Activated T-cell treated with anti-CD3 and anti-CD28 coated beads, Interleukin-2, amount 50 U/mL, for 4 hours (primary cell): Measurements from ENCODE around the gene PHLDB1. TPM values are rescaled to one million over a fixed set of nuclear protein-coding genes. Genes with fewer than 3 reads are reported as not detected.
A peak's percentile ranks its signal among the peaks of the same experiment; 100 is the strongest.
"Not testable (repeated sequence)": the region's sequence is repeated elsewhere in the genome, so short reads cannot be mapped to it uniquely, and the experiment has no call there.

Experiments used
- ATAC-seq, 2 donors: fragments of 200-7000 bp; cut with Tn5 transposase; one replicate each; pipeline ENCODE4 v1.10.0; 2021
- DNase-seq: peaks from one replicate; pipeline ENCODE4 v3.0.0-alpha.2; 2020
- H3K27me3 Mint-ChIP-seq: one replicate; pipeline ENCODE4 v1.8.0; 2021; ENCODE audit warnings: low read depth, mixed read lengths
- H3K36me3 Mint-ChIP-seq: one replicate; pipeline ENCODE4 v1.8.0; 2022; ENCODE audit warnings: mixed read lengths; ENCODE audit not compliant: insufficient read depth
- H3K4me1 Mint-ChIP-seq: one replicate; pipeline ENCODE4 v1.8.0; 2021; ENCODE audit warnings: low read depth, mixed read lengths
- H3K4me3 Mint-ChIP-seq: one replicate; pipeline ENCODE4 v1.8.0; 2021; ENCODE audit warnings: mild to moderate bottlenecking, moderate library complexity, mixed read lengths
- H3K9me3 Mint-ChIP-seq: one replicate; pipeline ENCODE4 v1.8.0; 2021; ENCODE audit warnings: mixed read lengths
- total RNA-seq, 3 donors: library from RNA; stranded (reverse); gene quantifications; one replicate each; pipeline ENCODE4 v1.2.1, GENCODE V29; 2021

The PHLDB1 gene
- total RNA-seq, result 1 to 10 TPM in 2 of 3 donors, under 1 TPM in 1; 0.90 to 1.9 (median 1.3) TPM

DNA sequence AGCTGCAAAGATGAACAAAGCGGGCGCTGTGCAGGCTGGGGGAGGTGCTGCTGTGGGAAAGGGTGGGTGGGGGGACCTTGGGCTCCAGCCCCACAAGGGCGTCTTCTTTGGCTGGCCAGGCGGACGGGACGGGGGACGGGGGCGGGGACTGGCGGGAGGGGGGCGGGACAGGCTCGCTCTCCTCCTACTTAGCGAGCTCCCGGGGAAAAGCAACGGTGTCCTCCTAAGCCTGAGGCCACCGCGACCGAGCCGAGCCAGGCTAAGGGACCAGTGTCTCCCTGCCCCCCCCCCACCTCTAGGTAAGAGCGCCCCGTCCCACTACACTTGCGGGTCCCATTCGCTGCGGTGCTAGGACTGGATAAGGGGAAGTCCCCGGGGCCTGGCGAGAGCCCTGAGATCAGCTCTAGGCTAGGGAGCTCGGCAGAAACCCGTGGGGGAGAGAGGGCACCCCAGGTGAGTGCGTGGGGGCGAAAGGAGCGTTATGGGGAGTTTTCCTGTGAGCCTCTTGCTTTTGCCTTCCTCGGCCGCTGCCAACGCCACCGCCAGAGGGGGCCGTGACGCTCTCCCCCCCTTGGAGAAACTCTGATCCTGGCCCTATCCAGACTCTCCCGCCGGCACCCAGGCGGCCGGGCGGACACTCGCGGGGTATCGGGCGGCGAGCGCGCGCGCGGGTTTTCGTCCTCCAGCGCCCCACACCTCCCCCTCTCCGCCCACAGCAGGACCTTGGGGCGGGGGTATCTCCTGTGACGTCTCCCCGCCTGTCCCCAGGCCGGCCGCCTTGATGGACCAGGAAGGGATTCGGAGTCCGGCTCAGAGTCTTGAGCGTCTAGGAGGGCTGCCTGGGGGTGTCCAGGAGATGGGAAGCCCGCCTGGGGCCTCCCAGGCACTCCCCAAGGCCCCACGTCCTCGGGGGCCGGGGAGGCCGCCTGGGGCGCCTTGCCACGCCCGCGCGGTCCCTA is at the start of gene PHLDB1:
PHLDB1 (plus strand) TSS at position 215 of the 959 bp plus-strand sequence. CDS start 6,222 bp downstream, outside the sequence.
- ATAC-seq (peak; percentile 9 to 23), DNase-seq (peak; percentile 53)
- Mint-ChIP-seq H3K9me3 (no peaks in the 10 kb centered on the region), H3K36me3 (peaks cover 4% of the 10 kb centered on the region), H3K4me1 (peaks cover 22% of the 10 kb centered on the region), H3K27me3 (peaks cover 13% of the 10 kb centered on the region), H3K4me3 (peak within 1 kb of the TSS; percentile 70)

DNA sequence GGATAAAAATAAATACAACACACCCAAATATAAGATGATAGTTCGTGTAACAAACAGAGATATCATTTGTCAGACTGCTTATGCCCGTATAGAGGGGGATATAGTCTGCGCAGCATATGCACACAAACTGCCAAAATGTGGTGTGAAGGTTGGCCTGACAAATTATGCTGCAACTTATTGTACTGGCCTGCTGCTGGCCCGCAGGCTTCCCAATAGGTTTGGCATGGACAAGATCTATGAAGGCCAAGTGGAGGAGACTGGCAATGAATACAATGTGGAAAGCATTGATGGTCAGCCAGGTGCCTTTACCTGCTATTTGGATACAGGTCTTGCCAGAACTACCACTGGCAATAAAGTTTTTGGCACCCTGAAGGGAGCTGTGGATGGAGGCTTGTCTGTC is 46.6 kb upstream of the PHLDB1 start:
- no peak for DNase-seq
- Mint-ChIP-seq H3K4me1 (peaks cover 12% of the 10 kb centered on the region), H3K9me3 (no peaks in the 10 kb centered on the region), H3K4me3 (no peak overlapping the region), H3K36me3 (peaks cover 12% of the 10 kb centered on the region), H3K27me3 (no peaks in the 10 kb centered on the region)
- ATAC-seq, result no peak

DNA sequence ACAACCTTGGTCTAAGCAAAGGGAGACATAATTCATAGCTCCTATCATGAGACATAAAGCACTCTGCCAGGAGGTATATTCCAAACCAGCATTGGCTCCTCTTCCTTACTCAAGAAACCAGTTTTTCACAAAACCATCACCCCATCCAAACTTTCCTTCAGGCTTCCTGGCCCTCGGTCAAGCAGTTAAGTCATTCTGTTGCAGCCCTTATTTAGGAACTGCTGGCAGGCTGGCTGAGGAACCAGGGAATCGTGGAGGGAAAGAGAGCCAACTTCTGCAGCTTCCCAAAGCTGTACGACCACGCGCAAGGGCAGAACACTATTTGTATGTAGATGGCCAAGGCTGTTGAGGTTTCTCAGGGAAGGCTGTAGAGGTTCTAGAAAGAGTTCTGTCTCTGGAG is 42.4 kb upstream of the PHLDB1 start:
- Mint-ChIP-seq H3K4me1 (peaks cover 13% of the 10 kb centered on the region), H3K9me3 (no peaks in the 10 kb centered on the region), H3K36me3 (peaks cover 3% of the 10 kb centered on the region), H3K4me3 (peak overlapping the region; percentile 93), H3K27me3 (no peaks in the 10 kb centered on the region)
- ATAC-seq (no peak), DNase-seq (no peak)

- Mint-ChIP-seq H3K9me3 (no peaks in the 10 kb centered on the region), H3K36me3 (peaks cover 2% of the 10 kb centered on the region), H3K4me1 (peaks cover 36% of the 10 kb centered on the region), H3K27me3 (no peaks in the 10 kb centered on the region), H3K4me3 (no peak overlapping the region)
- no peak for ATAC-seq
- no peak for DNase-seq
Observed at GRCh38 chr11:118569670-118570069, 37.7 kb upstream of the PHLDB1 start.

GRCh38 chr11:118570787-118571186 is 36.6 kb upstream of the PHLDB1 start:
- ATAC-seq (no peak), DNase-seq (no peak)
- H3K4me3 Mint-ChIP-seq, result no peak overlapping the region
- peaks cover 3% of the 10 kb centered on the region for H3K36me3 Mint-ChIP-seq
- H3K4me1 Mint-ChIP-seq, result peaks cover 40% of the 10 kb centered on the region
- no peaks in the 10 kb centered on the region for H3K9me3 Mint-ChIP-seq
- no peaks in the 10 kb centered on the region for H3K27me3 Mint-ChIP-seq

DNA sequence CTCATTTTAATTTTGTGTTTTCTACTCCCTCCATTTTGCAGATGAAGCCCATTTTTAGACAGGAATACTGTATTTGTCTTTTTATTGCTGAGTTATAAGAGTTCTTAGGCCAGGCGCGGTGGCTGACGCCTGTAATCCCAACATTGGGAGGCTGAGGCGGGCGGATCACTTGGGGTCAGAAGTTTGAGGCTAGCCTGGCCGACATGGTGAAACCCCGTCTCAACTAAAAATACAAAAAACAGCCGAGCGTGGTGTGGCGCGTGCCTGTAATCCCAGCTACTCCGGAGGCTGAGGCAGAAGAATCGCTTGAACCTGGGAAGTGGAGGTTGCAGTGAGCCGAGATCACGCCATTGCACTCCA is 35.7 kb upstream of the PHLDB1 start:
- Mint-ChIP-seq H3K4me1 (peaks cover 44% of the 10 kb centered on the region), H3K4me3 (peak overlapping the region; percentile 98)
- H3K36me3 Mint-ChIP-seq, H3K9me3 Mint-ChIP-seq, ATAC-seq, DNase-seq, H3K27me3 Mint-ChIP-seq: not testable (repeated sequence)

- ATAC-seq, result peak; percentile 83 to 88
Observed at GRCh38 chr11:118572061-118572980, 35.1 kb upstream of the PHLDB1 start, which contains the start of gene ARCN1. Gene ARCN1, plus strand, starts transcription at chr11:118572409. Its CDS starts 139 bp downstream, at chr11:118572548.

DNA sequence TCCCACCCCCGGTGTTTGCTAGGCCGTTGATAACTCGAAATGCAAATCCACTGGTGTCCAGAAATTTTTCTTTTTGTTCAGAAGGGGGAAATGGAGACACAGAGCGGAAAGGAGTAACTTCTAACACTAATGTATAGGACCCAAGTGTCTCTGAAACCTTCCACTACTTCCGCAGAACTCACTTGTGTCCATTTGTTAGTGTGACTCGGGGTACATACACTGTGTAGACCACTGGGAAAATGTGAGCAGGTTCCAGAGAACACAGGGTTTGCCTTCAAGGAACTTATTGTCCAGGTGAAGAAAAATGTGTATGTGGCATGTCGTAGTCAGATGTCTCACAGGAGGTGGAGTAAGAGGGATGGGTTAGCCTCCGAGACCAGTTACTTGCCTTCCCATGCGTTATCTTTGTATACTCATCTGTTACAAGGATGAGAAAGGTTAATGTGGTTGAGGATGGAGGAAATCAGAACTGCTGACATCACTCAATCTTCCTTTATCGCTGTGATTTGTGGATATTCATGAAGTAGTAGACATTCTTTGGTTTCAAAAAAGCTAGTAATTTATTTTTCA is 34.3 kb upstream of the PHLDB1 start:
- Mint-ChIP-seq H3K4me1 (peaks cover 54% of the 10 kb centered on the region), H3K9me3 (no peaks in the 10 kb centered on the region), H3K4me3 (peak overlapping the region; percentile 98), H3K36me3 (peaks cover 12% of the 10 kb centered on the region), H3K27me3 (no peaks in the 10 kb centered on the region)
- DNase-seq, result no peak
- ATAC-seq, result peak; percentile 63 to 77

More at GRCh38 chr11:118572061-118572980, 35.1 kb upstream of the PHLDB1 start, which contains the start of gene ARCN1:
- Mint-ChIP-seq H3K36me3 (peaks cover 8% of the 10 kb centered on the region), H3K9me3 (no peaks in the 10 kb centered on the region), H3K27me3 (no peaks in the 10 kb centered on the region), H3K4me1 (peaks cover 49% of the 10 kb centered on the region), H3K4me3 (peak within 1 kb of the TSS; percentile 98)
- DNase-seq, result peak; percentile 66

DNA sequence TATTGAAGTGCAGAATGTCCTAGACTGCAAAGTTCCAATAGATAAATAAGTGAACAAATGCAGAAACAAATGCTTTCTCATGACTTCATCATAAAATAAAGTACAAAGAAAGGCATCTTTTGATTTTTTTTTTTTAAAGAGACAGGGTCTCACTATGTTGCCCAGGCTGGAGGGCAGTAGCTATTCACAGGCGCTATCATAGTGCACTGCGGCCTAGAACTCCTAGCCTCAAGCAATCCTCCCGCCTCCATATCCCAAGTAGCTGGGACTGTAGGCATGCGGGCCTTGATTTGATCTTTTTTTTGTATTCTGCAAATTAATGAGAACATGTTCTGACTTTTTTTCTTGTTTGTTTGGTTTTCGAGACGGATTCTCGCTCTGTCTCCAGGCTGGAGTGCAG is 32.8 kb upstream of the PHLDB1 start:
- H3K27me3 Mint-ChIP-seq, result no peaks in the 10 kb centered on the region
- H3K4me3 Mint-ChIP-seq, result peak overlapping the region; percentile 65
- DNase-seq, result no peak
- H3K9me3 Mint-ChIP-seq, result no peaks in the 10 kb centered on the region
- peaks cover 12% of the 10 kb centered on the region for H3K36me3 Mint-ChIP-seq
- ATAC-seq, result no peak
- peaks cover 64% of the 10 kb centered on the region for H3K4me1 Mint-ChIP-seq

- H3K4me1 Mint-ChIP-seq, result peaks cover 53% of the 10 kb centered on the region
- H3K4me3 Mint-ChIP-seq, H3K9me3 Mint-ChIP-seq, ATAC-seq, H3K27me3 Mint-ChIP-seq, DNase-seq: not testable (repeated sequence)
- peaks cover 15% of the 10 kb centered on the region for H3K36me3 Mint-ChIP-seq
Observed at GRCh38 chr11:118577995-118578394, 29.4 kb upstream of the PHLDB1 start.

DNA sequence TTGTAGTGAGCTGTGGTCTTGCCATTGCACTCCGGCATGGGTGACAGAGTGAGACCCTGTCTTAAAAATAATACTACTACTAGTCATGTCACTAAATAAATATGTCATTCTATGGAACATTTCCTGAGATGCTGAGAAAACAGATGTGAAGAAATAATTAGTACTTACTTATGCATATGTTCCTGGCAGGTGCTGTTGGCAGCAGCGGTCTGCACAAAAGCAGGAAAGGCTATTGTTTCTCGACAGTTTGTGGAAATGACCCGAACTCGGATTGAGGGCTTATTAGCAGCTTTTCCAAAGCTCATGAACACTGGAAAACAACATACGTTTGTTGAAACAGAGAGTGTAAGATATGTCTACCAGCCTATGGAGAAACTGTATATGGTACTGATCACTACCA is 26.4 kb upstream of the PHLDB1 start:
- no peak overlapping the region for H3K4me3 Mint-ChIP-seq
- no peaks in the 10 kb centered on the region for H3K27me3 Mint-ChIP-seq
- no peak for ATAC-seq
- DNase-seq, result no peak
- peaks cover 25% of the 10 kb centered on the region for H3K4me1 Mint-ChIP-seq
- H3K9me3 Mint-ChIP-seq, result no peaks in the 10 kb centered on the region
- peaks cover 32% of the 10 kb centered on the region for H3K36me3 Mint-ChIP-seq

- no peak overlapping the region for H3K4me3 Mint-ChIP-seq
- H3K27me3 Mint-ChIP-seq, result no peaks in the 10 kb centered on the region
- no peaks in the 10 kb centered on the region for H3K9me3 Mint-ChIP-seq
- no peak for DNase-seq
- H3K36me3 Mint-ChIP-seq, result peaks cover 41% of the 10 kb centered on the region
- no peak for ATAC-seq
- H3K4me1 Mint-ChIP-seq, result no peaks in the 10 kb centered on the region
Observed at GRCh38 chr11:118587952-118588351, 19.5 kb upstream of the PHLDB1 start.

DNA sequence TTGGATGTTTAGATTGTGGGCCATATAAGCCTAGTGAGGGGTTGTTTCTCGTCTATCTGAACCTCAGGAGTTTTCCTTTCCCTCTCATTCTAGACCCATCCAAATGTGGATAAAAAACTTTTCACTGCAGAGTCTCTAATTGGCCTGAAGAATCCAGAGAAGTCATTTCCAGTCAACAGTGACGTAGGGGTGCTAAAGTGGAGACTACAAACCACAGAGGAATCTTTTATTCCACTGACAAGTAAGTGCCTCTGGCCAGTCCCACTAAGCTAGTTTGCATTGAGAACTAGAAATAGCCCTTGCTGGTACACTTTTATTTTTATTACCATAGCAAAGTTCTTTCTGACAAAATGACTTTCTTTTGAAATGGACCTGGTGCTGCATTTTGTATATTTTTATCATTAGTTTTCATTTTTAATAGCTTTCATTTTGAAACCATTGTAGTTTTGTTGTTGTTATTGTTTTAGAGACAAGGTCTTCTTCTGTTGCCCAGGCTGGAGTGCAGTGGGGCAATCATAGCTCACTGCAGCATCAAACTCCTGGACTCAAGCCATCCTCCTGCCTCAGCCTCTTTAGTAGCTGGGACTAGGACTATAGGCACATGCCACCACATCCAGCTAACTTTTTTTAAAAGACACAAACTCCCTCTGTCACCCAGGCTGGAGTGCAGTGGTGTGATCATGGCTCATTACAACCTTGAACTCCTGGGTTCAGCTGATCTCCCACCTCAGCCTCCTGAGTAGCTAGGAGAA is 14.6 kb upstream of the PHLDB1 start:
- no peaks in the 10 kb centered on the region for H3K27me3 Mint-ChIP-seq
- no peak overlapping the region for H3K4me3 Mint-ChIP-seq
- no peak for DNase-seq
- H3K9me3 Mint-ChIP-seq, result no peaks in the 10 kb centered on the region
- peaks cover 15% of the 10 kb centered on the region for H3K4me1 Mint-ChIP-seq
- no peak for ATAC-seq
- peaks cover 28% of the 10 kb centered on the region for H3K36me3 Mint-ChIP-seq
